K562 (cell line): ENCODE measurements around the gene ZCCHC14. TPM values are rescaled to one million over a fixed set of nuclear protein-coding genes. Genes with fewer than 3 reads are reported as not detected.

ENCODE experiments used
- ATF1 ChIP-seq, 2 experiments: fragments of 450-650 bp in 1 of 2; IDR thresholded peaks; 2 replicates each; pipeline ENCODE4 v1.6.1; 2016; ENCODE audit warnings: missing compliant biosample characterization in 1 of 2, missing genetic modification characterization in 1 of 2
- CCNT2 ChIP-seq: IDR thresholded peaks from 2 replicates; pipeline ENCODE4 v1.6.1; 2011; ENCODE audit warnings: borderline replicate concordance, low read depth, mild to moderate bottlenecking, moderate library complexity, mixed read lengths, low read length; ENCODE audit not compliant: insufficient read length; ENCODE audit errors: extremely low read depth
- CHAMP1 ChIP-seq: fragments of 450-650 bp; IDR thresholded peaks from 2 replicates; pipeline ENCODE4 v1.6.1; 2016; ENCODE audit warnings: mild to moderate bottlenecking
- CTBP1 ChIP-seq: fragments of 450-650 bp; IDR thresholded peaks from 2 replicates; pipeline ENCODE4 v1.6.1; 2016; ENCODE audit warnings: borderline replicate concordance
- E2F3 ChIP-seq: fragments of 250-450 bp; sonication (Bioruptor Pico); IDR thresholded peaks from 2 replicates; pipeline ENCODE4 v1.4.0; 2020; ENCODE audit warnings: mild to moderate bottlenecking
- E2F4 ChIP-seq: sonication (generic); formaldehyde crosslinking; IDR thresholded peaks from 2 replicates; pipeline ENCODE4 v1.8.0; 2022; ENCODE audit warnings: mild to moderate bottlenecking, low read depth, missing genetic modification reagents
- FOXP1 ChIP-seq: sonication (generic); formaldehyde crosslinking; IDR thresholded peaks from 2 replicates; pipeline ENCODE4 v1.8.0; 2022; ENCODE audit warnings: mild to moderate bottlenecking, missing genetic modification reagents
- KLF1 ChIP-seq: fragments of 450-650 bp; IDR thresholded peaks from 2 replicates; pipeline ENCODE4 v1.6.1; 2016; ENCODE audit warnings: missing genetic modification characterization, missing compliant biosample characterization
- LCOR ChIP-seq: sonication (generic); formaldehyde crosslinking; IDR thresholded peaks from 2 replicates; pipeline ENCODE4 v1.8.0; 2022; ENCODE audit warnings: mild to moderate bottlenecking, missing genetic modification reagents
- NFIC ChIP-seq: fragments of 450-650 bp; IDR thresholded peaks from 2 replicates; pipeline ENCODE4 v1.6.1; 2017; ENCODE audit warnings: mild to moderate bottlenecking, inconsistent platforms
- PCBP2 ChIP-seq: fragments of 200-400 bp; formaldehyde crosslinking; IDR thresholded peaks from 2 replicates; pipeline ENCODE4 v1.6.1; 2018; ENCODE audit warnings: low read length, low read depth, mild to moderate bottlenecking, moderate library complexity; ENCODE audit not compliant: poor library complexity, severe bottlenecking
- PHB2 ChIP-seq: fragments of 450-650 bp; IDR thresholded peaks from 2 replicates; pipeline ENCODE4 v1.6.1; 2017; ENCODE audit warnings: low read depth
- RB1 ChIP-seq: fragments of 450-650 bp; IDR thresholded peaks from 2 replicates; pipeline ENCODE4 v1.6.1; 2017; ENCODE audit warnings: low read depth, mild to moderate bottlenecking
- SLC30A9 ChIP-seq: fragments of 250-450 bp; sonication (Bioruptor Pico); IDR thresholded peaks from 2 replicates; pipeline ENCODE4 v1.8.0; 2022; ENCODE audit warnings: mild to moderate bottlenecking, moderate library complexity
- XRCC5 ChIP-seq: fragments of 200-400 bp; formaldehyde crosslinking; IDR thresholded peaks from 2 replicates; pipeline ENCODE4 v1.6.1; 2017; ENCODE audit warnings: low read depth, mild to moderate bottlenecking, low read length
- ZFP1 ChIP-seq: fragments of 450-650 bp; formaldehyde crosslinking; IDR thresholded peaks from 2 replicates; pipeline ENCODE4 v1.4.0; 2020; ENCODE audit warnings: mild to moderate bottlenecking, mixed read lengths
- ZNF197 ChIP-seq: fragments of 200-800 bp; sonication (Bioruptor generic); IDR thresholded peaks from 2 replicates; pipeline ENCODE4 v1.6.1; 2016; ENCODE audit warnings: low read depth, missing genetic modification characterization, missing compliant biosample characterization
- ZNF354B ChIP-seq: fragments of 250-450 bp; sonication (Bioruptor Pico); IDR thresholded peaks from 2 replicates; pipeline ENCODE4 v1.4.0; 2020
- ZNF431 ChIP-seq: sonication (generic); formaldehyde crosslinking; IDR thresholded peaks from 2 replicates; pipeline ENCODE4 v1.8.0; 2022; ENCODE audit warnings: mild to moderate bottlenecking, missing genetic modification reagents
- polyA plus RNA-seq, 8 experiments: library from polyadenylated mRNA; depleted of rRNA in 4 of 8; stranded (reverse) in 5 of 8; unstranded in 3 of 8; fragments of >200 nt; fragmentation: Nextera tagmentation in 2 of 8; fragmentation: Illumina TruSeq in 1 of 8; extraction: Ambion mirVana in 2 of 8; extraction: Trizol in 1 of 8; gene quantifications; 2 replicates each; pipeline versions ENCODE4 v1.2.1 to v1.2.3, GENCODE V29; 2011 to 2014; ENCODE audit warnings: inconsistent platforms in 1 of 8, missing spikeins in 1 of 8
- total RNA-seq, 7 experiments: library from RNA; depleted of rRNA in 6 of 7; stranded (reverse); fragments of >200 nt in 6 of 7; fragmentation: Illumina TruSeq in 2 of 7; extraction: Trizol in 2 of 7; gene quantifications; 2 replicates each; pipeline versions ENCODE4 v1.2.1 to v1.2.3, GENCODE V29; 2011 to 2021; ENCODE audit warnings: low replicate concordance in 1 of 7
- TF ChIP-seq, protein P1 (sequence below): fragments of 200-800 bp; sonication (Bioruptor generic); IDR thresholded peaks from 2 replicates; pipeline ENCODE4 v1.6.1; 2017; ENCODE audit warnings: missing genetic modification characterization, missing compliant biosample characterization

Gene ZCCHC14
- total and polyA plus RNA-seq, 9 of the 15 experiments (the other 6 are each of a cell fraction or from before 2014, with no cell fraction given): 1.5 to 12.4 (median 2.9) TPM

DNA sequence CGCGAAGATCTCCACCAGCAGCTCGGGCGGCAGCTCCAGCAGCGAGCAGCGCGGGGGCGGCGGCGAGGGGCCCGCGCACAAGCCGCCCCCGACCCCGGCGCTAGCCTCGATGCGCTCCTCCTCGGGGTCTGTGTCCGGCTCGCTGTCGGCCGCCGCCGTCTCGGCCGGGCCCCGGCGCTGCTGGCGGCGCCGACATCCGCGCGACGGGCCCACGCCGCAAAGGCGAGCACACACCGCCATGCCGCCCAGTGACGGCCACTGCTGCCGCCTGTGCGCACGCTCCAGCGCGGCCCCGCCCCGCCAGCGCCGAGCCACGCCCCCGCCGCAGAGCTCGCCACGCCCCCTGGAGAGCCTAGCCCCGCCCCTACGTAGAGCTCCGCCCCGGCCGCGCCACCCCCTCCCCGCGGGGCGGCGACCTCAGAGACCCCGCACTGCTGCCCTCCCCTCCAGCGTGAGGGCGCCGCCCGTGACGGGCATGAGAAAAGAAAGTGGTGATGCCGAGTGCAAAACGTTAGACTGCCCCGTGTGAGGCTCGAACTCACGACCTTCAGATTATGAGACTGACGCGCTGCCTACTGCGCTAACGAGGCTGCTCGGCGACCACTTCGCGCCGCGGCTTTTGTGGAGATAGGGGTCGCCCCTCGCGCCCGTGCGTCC, 109.2 kb downstream of the ZCCHC14 start, which contains the start of gene FBXO31 (continued):
- TF ChIP-seq, protein P1, sequence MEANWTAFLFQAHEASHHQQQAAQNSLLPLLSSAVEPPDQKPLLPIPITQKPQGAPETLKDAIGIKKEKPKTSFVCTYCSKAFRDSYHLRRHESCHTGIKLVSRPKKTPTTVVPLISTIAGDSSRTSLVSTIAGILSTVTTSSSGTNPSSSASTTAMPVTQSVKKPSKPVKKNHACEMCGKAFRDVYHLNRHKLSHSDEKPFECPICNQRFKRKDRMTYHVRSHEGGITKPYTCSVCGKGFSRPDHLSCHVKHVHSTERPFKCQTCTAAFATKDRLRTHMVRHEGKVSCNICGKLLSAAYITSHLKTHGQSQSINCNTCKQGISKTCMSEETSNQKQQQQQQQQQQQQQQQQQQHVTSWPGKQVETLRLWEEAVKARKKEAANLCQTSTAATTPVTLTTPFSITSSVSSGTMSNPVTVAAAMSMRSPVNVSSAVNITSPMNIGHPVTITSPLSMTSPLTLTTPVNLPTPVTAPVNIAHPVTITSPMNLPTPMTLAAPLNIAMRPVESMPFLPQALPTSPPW: peak; percentile 85
- TF ChIP-seq XRCC5: peak; percentile 86
- TF ChIP-seq CCNT2: peak; percentile 57
- TF ChIP-seq SLC30A9: no peak
- peak; percentile 94 for TF ChIP-seq FOXP1 (CRISPR knock-in tag)
- TF ChIP-seq NFIC: peak; percentile 75
- peak; percentile 90; the same call in 1 of the 2 replicates for TF ChIP-seq KLF1 (tag)
- TF ChIP-seq ZFP1 (CRISPR knock-in tag): no peak
- no peak for TF ChIP-seq E2F4 (CRISPR knock-in tag)
- TF ChIP-seq RB1: peak; percentile 71
- TF ChIP-seq ZNF354B (CRISPR knock-in tag): no peak
- no peak for TF ChIP-seq E2F3 (CRISPR knock-in tag)
- TF ChIP-seq LCOR (CRISPR knock-in tag): 0 out of 2 replicates have a peak, but pooled peaks have one; percentile 17
- peak; percentile 95 for TF ChIP-seq CTBP1
- TF ChIP-seq PCBP2: no peak
- TF ChIP-seq CHAMP1: peak; percentile 22; the same call in 1 of the 2 replicates
- 0 out of 2 replicates have a peak, but pooled peaks have one; percentile 45 for TF ChIP-seq ATF1 (CRISPR knock-in tag; IDR thresholded peaks at IDR 0.05)
- TF ChIP-seq ATF1 (tag; IDR thresholded peaks at IDR 0.05): peak; percentile 87
- TF ChIP-seq PHB2: no peak
- TF ChIP-seq ZNF431 (CRISPR knock-in tag): 0 out of 2 replicates have a peak, but pooled peaks have one; percentile 12
- TF ChIP-seq ZNF197: no peak
